HG02885 (cell line): Measurements from ENCODE around the gene RMI1.
A peak's percentile ranks its signal among the peaks of the same experiment; 100 is the strongest.

ENCODE experiments used
- ATAC-seq: cut with Tn5 transposase; IDR thresholded peaks from one replicate; pipeline ENCODE4 v1.9.1; 2021; ENCODE audit warnings: mild to moderate bottlenecking; ENCODE audit not compliant: unreplicated experiment, poor library complexity

Gene RMI1

GRCh38 chr9:83966209-83966582 lies 14.4 kb upstream of the RMI1 start:
- no peak for ATAC-seq

- no peak for ATAC-seq
These were observed 13.5 kb upstream of the RMI1 start for GRCh38 chr9:83967073-83967472.

- ATAC-seq, result no peak
These were observed 11.0 kb upstream of the RMI1 start for GRCh38 chr9:83969602-83970001.

- no peak for ATAC-seq
These were observed 9.1 kb upstream of the RMI1 start for GRCh38 chr9:83971485-83971884.

GRCh38 chr9:83972286-83972685 lies 8.3 kb upstream of the RMI1 start:
- no peak for ATAC-seq

GRCh38 chr9:83975300-83975699 lies 5.3 kb upstream of the RMI1 start:
- no peak for ATAC-seq

- no peak for ATAC-seq
These were observed 4.2 kb upstream of the RMI1 start for GRCh38 chr9:83976372-83976771.

GRCh38 chr9:83977196-83977595 lies 3.4 kb upstream of the RMI1 start:
- no peak for ATAC-seq

GRCh38 chr9:83978992-83979811 lies 1.4 kb upstream of the RMI1 start:
- peak; percentile 29 for ATAC-seq

GRCh38 chr9:83979812-83980394 lies 702 bp upstream of the RMI1 start, which contains the start of gene HNRNPK:
Gene HNRNPK, minus strand, starts transcription at chr9:83980215. Its CDS starts 1,963 bp downstream, at chr9:83978252.
- ATAC-seq, result peak; percentile 87

GRCh38 chr9:83981126-83981871 lies 694 bp downstream of the RMI1 start:
- no peak for ATAC-seq

- ATAC-seq, result peak; percentile 46
These were observed 5.6 kb downstream of the RMI1 start for GRCh38 chr9:83986195-83986594.

- ATAC-seq, result no peak
These were observed 6.3 kb downstream of the RMI1 start for GRCh38 chr9:83986765-83987401.

GRCh38 chr9:83987402-83987791 lies 6.8 kb downstream of the RMI1 start:
- no peak for ATAC-seq

- no peak for ATAC-seq
These were observed 7.8 kb downstream of the RMI1 start for GRCh38 chr9:83988411-83988810.

GRCh38 chr9:83991355-83991754 lies 10.8 kb downstream of the RMI1 start:
- no peak for ATAC-seq

- no peak for ATAC-seq
These were observed 11.8 kb downstream of the RMI1 start for GRCh38 chr9:83992407-83992806.

GRCh38 chr9:83992901-83993300 lies 12.3 kb downstream of the RMI1 start:
- ATAC-seq, result no peak

GRCh38 chr9:83996126-83996525 lies 15.5 kb downstream of the RMI1 start:
- ATAC-seq, result no peak

- ATAC-seq, result no peak
These were observed 18.7 kb downstream of the RMI1 start for GRCh38 chr9:83999141-83999918.
